ENCODE results near the gene ARHGAP40. TPM values are rescaled to one million over a fixed set of nuclear protein-coding genes. Genes with fewer than 3 reads are reported as not detected.

ARHGAP40 gene
- total and polyA plus RNA-seq, 2 of the 13 experiments (the other 11 are each of a cell fraction or from before 2014, with no cell fraction given), result 0.75 to 2.1 TPM

DNA sequence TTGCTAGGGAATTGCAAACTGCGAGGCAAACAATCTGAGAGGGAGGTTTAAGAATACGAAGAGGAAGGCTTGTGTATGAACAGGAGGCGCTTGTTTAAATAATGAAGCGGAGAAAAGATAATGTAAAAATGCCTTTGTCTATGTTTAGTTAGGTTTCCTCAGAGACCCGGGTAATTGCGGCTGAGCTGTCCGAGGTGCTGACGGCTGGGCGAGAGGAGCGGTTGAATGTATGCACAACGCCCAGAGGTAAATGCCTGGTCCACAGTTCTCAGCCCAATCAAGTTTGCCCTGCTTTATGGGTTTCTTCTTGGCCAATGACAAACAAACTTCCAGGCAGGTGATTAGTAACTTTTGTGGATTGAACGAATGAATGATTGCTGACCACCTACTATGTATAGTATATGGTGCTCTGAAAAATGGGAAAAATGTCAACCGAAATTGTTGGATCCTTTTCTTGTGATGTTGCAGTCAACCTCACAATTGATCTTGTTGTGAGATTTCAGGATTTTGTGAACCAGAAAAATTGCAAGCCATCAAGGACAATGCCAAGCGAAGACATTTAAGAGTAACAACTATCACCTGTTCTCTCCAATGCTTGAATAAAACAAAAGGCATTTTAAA lies 84.4 kb downstream of the ARHGAP40 start (continued):
- peak; percentile 63; the same call in 1 of the 2 replicates for TF ChIP-seq ZNF564 (CRISPR knock-in tag; IDR thresholded peaks at IDR 0.05)
- TF ChIP-seq, protein P1, sequence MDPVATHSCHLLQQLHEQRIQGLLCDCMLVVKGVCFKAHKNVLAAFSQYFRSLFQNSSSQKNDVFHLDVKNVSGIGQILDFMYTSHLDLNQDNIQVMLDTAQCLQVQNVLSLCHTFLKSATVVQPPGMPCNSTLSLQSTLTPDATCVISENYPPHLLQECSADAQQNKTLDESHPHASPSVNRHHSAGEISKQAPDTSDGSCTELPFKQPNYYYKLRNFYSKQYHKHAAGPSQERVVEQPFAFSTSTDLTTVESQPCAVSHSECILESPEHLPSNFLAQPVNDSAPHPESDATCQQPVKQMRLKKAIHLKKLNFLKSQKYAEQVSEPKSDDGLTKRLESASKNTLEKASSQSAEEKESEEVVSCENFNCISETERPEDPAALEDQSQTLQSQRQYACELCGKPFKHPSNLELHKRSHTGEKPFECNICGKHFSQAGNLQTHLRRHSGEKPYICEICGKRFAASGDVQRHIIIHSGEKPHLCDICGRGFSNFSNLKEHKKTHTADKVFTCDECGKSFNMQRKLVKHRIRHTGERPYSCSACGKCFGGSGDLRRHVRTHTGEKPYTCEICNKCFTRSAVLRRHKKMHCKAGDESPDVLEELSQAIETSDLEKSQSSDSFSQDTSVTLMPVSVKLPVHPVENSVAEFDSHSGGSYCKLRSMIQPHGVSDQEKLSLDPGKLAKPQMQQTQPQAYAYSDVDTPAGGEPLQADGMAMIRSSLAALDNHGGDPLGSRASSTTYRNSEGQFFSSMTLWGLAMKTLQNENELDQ (CRISPR knock-in tag; IDR thresholded peaks at IDR 0.05; ENCODE audit: borderline replicate concordance), result peak; percentile 97
- TF ChIP-seq, protein P2, sequence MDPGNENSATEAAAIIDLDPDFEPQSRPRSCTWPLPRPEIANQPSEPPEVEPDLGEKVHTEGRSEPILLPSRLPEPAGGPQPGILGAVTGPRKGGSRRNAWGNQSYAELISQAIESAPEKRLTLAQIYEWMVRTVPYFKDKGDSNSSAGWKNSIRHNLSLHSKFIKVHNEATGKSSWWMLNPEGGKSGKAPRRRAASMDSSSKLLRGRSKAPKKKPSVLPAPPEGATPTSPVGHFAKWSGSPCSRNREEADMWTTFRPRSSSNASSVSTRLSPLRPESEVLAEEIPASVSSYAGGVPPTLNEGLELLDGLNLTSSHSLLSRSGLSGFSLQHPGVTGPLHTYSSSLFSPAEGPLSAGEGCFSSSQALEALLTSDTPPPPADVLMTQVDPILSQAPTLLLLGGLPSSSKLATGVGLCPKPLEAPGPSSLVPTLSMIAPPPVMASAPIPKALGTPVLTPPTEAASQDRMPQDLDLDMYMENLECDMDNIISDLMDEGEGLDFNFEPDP (CRISPR knock-in tag; conservative IDR thresholded peaks at IDR 0.05), result no peak
- TF ChIP-seq, protein P3, sequence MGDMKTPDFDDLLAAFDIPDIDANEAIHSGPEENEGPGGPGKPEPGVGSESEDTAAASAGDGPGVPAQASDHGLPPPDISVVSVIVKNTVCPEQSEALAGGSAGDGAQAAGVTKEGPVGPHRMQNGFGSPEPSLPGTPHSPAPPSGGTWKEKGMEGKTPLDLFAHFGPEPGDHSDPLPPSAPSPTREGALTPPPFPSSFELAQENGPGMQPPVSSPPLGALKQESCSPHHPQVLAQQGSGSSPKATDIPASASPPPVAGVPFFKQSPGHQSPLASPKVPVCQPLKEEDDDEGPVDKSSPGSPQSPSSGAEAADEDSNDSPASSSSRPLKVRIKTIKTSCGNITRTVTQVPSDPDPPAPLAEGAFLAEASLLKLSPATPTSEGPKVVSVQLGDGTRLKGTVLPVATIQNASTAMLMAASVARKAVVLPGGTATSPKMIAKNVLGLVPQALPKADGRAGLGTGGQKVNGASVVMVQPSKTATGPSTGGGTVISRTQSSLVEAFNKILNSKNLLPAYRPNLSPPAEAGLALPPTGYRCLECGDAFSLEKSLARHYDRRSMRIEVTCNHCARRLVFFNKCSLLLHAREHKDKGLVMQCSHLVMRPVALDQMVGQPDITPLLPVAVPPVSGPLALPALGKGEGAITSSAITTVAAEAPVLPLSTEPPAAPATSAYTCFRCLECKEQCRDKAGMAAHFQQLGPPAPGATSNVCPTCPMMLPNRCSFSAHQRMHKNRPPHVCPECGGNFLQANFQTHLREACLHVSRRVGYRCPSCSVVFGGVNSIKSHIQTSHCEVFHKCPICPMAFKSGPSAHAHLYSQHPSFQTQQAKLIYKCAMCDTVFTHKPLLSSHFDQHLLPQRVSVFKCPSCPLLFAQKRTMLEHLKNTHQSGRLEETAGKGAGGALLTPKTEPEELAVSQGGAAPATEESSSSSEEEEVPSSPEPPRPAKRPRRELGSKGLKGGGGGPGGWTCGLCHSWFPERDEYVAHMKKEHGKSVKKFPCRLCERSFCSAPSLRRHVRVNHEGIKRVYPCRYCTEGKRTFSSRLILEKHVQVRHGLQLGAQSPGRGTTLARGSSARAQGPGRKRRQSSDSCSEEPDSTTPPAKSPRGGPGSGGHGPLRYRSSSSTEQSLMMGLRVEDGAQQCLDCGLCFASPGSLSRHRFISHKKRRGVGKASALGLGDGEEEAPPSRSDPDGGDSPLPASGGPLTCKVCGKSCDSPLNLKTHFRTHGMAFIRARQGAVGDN (CRISPR knock-in tag; IDR thresholded peaks at IDR 0.05), result no peak
- 0 out of 2 replicates have a peak, but pooled peaks have one; percentile 60 for TF ChIP-seq ZNF678 (CRISPR knock-in tag; IDR thresholded peaks at IDR 0.05)
- peak; percentile 47; the same call in 1 of the 2 replicates for TF ChIP-seq JUNB (CRISPR knock-in tag; IDR thresholded peaks at IDR 0.05; ENCODE audit: borderline replicate concordance)
- peak; percentile 77; the same call in 1 of the 2 replicates for TF ChIP-seq ZNF263 (CRISPR knock-in tag; IDR thresholded peaks at IDR 0.05)
- TF ChIP-seq ZNF382 (CRISPR knock-in tag; IDR thresholded peaks at IDR 0.05; ENCODE audit: borderline replicate concordance), result no peak
- TF ChIP-seq, protein P4, sequence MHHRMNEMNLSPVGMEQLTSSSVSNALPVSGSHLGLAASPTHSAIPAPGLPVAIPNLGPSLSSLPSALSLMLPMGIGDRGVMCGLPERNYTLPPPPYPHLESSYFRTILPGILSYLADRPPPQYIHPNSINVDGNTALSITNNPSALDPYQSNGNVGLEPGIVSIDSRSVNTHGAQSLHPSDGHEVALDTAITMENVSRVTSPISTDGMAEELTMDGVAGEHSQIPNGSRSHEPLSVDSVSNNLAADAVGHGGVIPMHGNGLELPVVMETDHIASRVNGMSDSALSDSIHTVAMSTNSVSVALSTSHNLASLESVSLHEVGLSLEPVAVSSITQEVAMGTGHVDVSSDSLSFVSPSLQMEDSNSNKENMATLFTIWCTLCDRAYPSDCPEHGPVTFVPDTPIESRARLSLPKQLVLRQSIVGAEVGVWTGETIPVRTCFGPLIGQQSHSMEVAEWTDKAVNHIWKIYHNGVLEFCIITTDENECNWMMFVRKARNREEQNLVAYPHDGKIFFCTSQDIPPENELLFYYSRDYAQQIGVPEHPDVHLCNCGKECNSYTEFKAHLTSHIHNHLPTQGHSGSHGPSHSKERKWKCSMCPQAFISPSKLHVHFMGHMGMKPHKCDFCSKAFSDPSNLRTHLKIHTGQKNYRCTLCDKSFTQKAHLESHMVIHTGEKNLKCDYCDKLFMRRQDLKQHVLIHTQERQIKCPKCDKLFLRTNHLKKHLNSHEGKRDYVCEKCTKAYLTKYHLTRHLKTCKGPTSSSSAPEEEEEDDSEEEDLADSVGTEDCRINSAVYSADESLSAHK (CRISPR knock-in tag; IDR thresholded peaks at IDR 0.05; ENCODE audit: borderline replicate concordance), result peak; percentile 93; the same call in 1 of the 2 replicates
- peak; percentile 98 for TF ChIP-seq SALL1 (CRISPR knock-in tag; IDR thresholded peaks at IDR 0.05)
- TF ChIP-seq HDAC2 (CRISPR knock-in tag; IDR thresholded peaks at IDR 0.05), result peak; percentile 95
- no peak; the same call in 1 of the 2 replicates for TF ChIP-seq ZFX (CRISPR knock-in tag; IDR thresholded peaks at IDR 0.05; ENCODE audit: low read depth)
- TF ChIP-seq HOXA9 (CRISPR knock-in tag; IDR thresholded peaks at IDR 0.05; ENCODE audit: borderline replicate concordance), result peak; percentile 88
- TF ChIP-seq CBX2 (IDR thresholded peaks at IDR 0.05; ENCODE audit: low read depth, low read length), result no peak
- peak; percentile 52; the same call in 1 of the 2 replicates for TF ChIP-seq CBX2 (CRISPR knock-in tag; IDR thresholded peaks at IDR 0.05; ENCODE audit: low read depth)
- peak; percentile 62; the same call in 1 of the 2 replicates for TF ChIP-seq YEATS2 (CRISPR knock-in tag; IDR thresholded peaks at IDR 0.05; ENCODE audit: borderline replicate concordance)
- no peak for TF ChIP-seq BRD4 (CRISPR knock-in tag; IDR thresholded peaks at IDR 0.05)
- peak; percentile 88; the same call in 1 of the 2 replicates for TF ChIP-seq ARNT2 (CRISPR knock-in tag; IDR thresholded peaks at IDR 0.05; ENCODE audit: low read depth)
